NT2/D1 (cell line): ENCODE data around the gene EEF2.

Source experiments
- DNase-seq: peaks from one replicate; pipeline ENCODE4 v3.0.0-alpha.2; 2011; ENCODE audit warnings: low read depth, low spot score
- H3K27me3 ChIP-seq: 2 replicates; pipeline ENCODE4 v1.6.0; 2011; ENCODE audit warnings: mild to moderate bottlenecking; ENCODE audit not compliant: insufficient read length, insufficient read depth
- H3K36me3 ChIP-seq: 2 replicates; pipeline ENCODE4 v1.6.1; 2011; ENCODE audit warnings: mild to moderate bottlenecking, low read length, mixed read lengths; ENCODE audit not compliant: insufficient read depth, insufficient read length
- H3K4me1 ChIP-seq: 2 replicates; pipeline ENCODE4 v1.5.1; 2011; ENCODE audit not compliant: insufficient read depth, insufficient read length
- H3K4me3 ChIP-seq: 2 replicates; pipeline ENCODE4 v1.5.1; 2011; ENCODE audit warnings: low read depth; ENCODE audit not compliant: insufficient read length
- H3K9ac ChIP-seq: 2 replicates; pipeline ENCODE4 v1.6.0; 2011; ENCODE audit warnings: low read depth; ENCODE audit not compliant: insufficient read length
- H3K9me3 ChIP-seq: 2 replicates; pipeline ENCODE4 v1.5.1; 2011; ENCODE audit warnings: mild to moderate bottlenecking, low read length; ENCODE audit not compliant: insufficient read depth
- SUZ12 ChIP-seq: IDR thresholded peaks from 2 replicates; pipeline ENCODE4 v1.6.1; 2011; ENCODE audit not compliant: insufficient read length, insufficient read depth; ENCODE audit errors: extremely low read depth
- YY1 ChIP-seq: IDR thresholded peaks from 2 replicates; pipeline ENCODE4 v1.6.1; 2011; ENCODE audit not compliant: insufficient read length, insufficient read depth
- ZNF274 ChIP-seq: IDR thresholded peaks from 2 replicates; pipeline ENCODE4 v1.6.1; 2011; ENCODE audit warnings: mild to moderate bottlenecking, low read depth, low read length

Gene EEF2

GRCh38 chr19:4030552-4030951, 45.3 kb upstream of the EEF2 start:
- TF ChIP-seq ZNF274 (no peak), SUZ12 (no peak), YY1 (no peak)
- no peak for DNase-seq
- H3K9me3 ChIP-seq = no peaks in the 10 kb centered on the region
- no peaks in the 10 kb centered on the region for H3K27me3 ChIP-seq
- H3K9ac ChIP-seq = no peak overlapping the region
- no peak overlapping the region for H3K4me3 ChIP-seq
- peaks cover 13% of the 10 kb centered on the region for H3K4me1 ChIP-seq
- peaks cover 84% of the 10 kb centered on the region for H3K36me3 ChIP-seq

- TF ChIP-seq SUZ12 (no peak), YY1 (no peak), ZNF274 (no peak)
- no peak overlapping the region for H3K9ac ChIP-seq
- H3K4me3 ChIP-seq = no peak overlapping the region
- no peaks in the 10 kb centered on the region for H3K9me3 ChIP-seq
- H3K4me1 ChIP-seq = peaks cover 5% of the 10 kb centered on the region
- no peak for DNase-seq
- no peaks in the 10 kb centered on the region for H3K27me3 ChIP-seq
- peaks cover 82% of the 10 kb centered on the region for H3K36me3 ChIP-seq
Observed at GRCh38 chr19:4029247-4029614, 44.0 kb upstream of the EEF2 start.

GRCh38 chr19:4028334-4029246, 43.3 kb upstream of the EEF2 start:
- no peak overlapping the region for H3K9ac ChIP-seq
- no peak for DNase-seq
- no peaks in the 10 kb centered on the region for H3K27me3 ChIP-seq
- peaks cover 82% of the 10 kb centered on the region for H3K36me3 ChIP-seq
- H3K4me3 ChIP-seq = no peak overlapping the region
- no peaks in the 10 kb centered on the region for H3K9me3 ChIP-seq
- TF ChIP-seq ZNF274 (no peak), SUZ12 (no peak), YY1 (no peak)
- peaks cover 2% of the 10 kb centered on the region for H3K4me1 ChIP-seq

- H3K4me3 ChIP-seq = no peak overlapping the region
- no peaks in the 10 kb centered on the region for H3K9me3 ChIP-seq
- no peak for DNase-seq
- no peak overlapping the region for H3K9ac ChIP-seq
- TF ChIP-seq YY1 (no peak), SUZ12 (no peak), ZNF274 (no peak)
- H3K4me1 ChIP-seq = peaks cover 2% of the 10 kb centered on the region
- H3K27me3 ChIP-seq = no peaks in the 10 kb centered on the region
- H3K36me3 ChIP-seq = peaks cover 71% of the 10 kb centered on the region
Observed at GRCh38 chr19:4027146-4027545, 41.9 kb upstream of the EEF2 start.

GRCh38 chr19:4025317-4025716, 40.1 kb upstream of the EEF2 start:
- Histone ChIP-seq H3K27me3 (no peaks in the 10 kb centered on the region), H3K9me3 (no peaks in the 10 kb centered on the region), H3K4me3 (no peak overlapping the region), H3K36me3 (peaks cover 71% of the 10 kb centered on the region), H3K9ac (no peak overlapping the region), H3K4me1 (peaks cover 2% of the 10 kb centered on the region)
- TF ChIP-seq ZNF274 (no peak), SUZ12 (no peak)
- DNase-seq = no peak

GRCh38 chr19:4023600-4024398, 38.5 kb upstream of the EEF2 start:
- DNase-seq = no peak
- Histone ChIP-seq H3K4me1 (peaks cover 2% of the 10 kb centered on the region), H3K9ac (no peak overlapping the region), H3K4me3 (no peak overlapping the region), H3K27me3 (no peaks in the 10 kb centered on the region), H3K36me3 (peaks cover 71% of the 10 kb centered on the region), H3K9me3 (no peaks in the 10 kb centered on the region)
- TF ChIP-seq SUZ12 (no peak), ZNF274 (no peak), YY1 (no peak)

GRCh38 chr19:4019578-4019977, 34.3 kb upstream of the EEF2 start:
- H3K36me3 ChIP-seq = peaks cover 83% of the 10 kb centered on the region
- H3K27me3 ChIP-seq = no peaks in the 10 kb centered on the region
- peaks cover 17% of the 10 kb centered on the region for H3K4me1 ChIP-seq
- H3K4me3 ChIP-seq = no peak overlapping the region
- no peak for DNase-seq
- H3K9ac ChIP-seq = peak overlapping the region; percentile 50
- no peaks in the 10 kb centered on the region for H3K9me3 ChIP-seq
- TF ChIP-seq ZNF274 (no peak), YY1 (no peak), SUZ12 (no peak)
